ENCODE measurements around the gene MSANTD4.
"Not testable (repeated sequence)": the region's sequence is repeated elsewhere in the genome, so short reads cannot be mapped to it uniquely, and the experiment has no call there.

MSANTD4 gene

DNA sequence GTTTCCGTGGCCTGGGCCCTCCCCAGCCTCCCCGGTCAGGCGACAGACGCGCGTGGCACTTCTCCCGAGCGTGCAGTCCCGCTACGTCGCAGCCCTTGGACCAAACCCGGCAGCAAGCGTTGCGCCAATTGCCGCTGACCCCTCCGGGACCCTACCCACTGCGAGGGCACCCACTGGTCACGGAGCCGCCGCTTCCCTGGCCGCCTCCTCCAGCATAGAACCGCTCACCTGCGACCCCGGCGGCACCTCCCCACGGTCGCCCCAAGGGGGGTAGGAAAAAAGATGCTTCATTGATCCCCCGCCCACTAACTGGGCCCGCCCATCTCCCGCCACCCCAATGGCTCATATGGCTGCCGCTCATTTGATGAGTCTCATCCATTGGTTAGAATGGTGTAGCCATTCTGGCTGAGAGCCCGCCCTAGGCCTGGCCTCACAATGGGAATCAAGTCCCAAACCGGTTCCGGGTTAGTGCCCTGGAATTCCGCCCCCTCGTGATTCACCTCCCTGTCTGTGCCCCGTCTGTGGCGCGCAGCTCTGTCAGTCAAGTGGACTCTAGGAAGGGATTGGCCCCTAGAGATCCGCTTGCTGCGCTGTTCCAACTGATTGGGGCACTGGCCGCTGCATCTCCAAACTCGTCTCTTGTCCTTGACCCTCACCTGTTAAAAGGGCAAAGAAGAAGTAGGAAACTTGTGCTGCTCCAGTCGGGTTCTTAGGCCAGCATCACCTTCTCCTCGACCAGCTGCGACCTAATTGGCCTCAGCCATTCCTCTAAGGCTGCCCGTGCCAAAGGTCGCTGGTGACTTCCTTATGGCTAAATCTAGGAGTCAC is at the start of gene MSANTD4:
TSS of gene MSANTD4 (minus strand) at position 274 of the 828 bp plus-strand sequence. CDS start 11,323 bp downstream, outside the sequence.
- DNase-seq = peak; percentile 99

DNA sequence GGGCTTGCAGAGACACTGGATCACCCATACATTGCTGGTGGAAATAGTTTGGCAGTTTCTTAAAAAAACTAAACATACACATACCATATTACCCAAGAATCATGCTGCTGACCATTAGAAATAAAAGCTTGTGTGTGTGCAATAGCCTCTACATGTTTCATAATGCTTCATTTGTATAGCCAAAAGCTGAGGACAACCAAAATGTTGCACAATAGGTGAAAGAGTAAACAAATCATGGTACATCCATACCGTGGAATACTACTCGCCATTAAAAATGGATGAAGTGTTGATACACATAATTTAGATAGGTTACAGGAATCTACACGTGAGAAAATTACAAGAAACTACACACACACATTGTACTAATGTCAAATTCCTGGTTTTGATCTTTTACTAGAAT is 48.6 kb upstream of the MSANTD4 start:
- DNase-seq = no peak

DNA sequence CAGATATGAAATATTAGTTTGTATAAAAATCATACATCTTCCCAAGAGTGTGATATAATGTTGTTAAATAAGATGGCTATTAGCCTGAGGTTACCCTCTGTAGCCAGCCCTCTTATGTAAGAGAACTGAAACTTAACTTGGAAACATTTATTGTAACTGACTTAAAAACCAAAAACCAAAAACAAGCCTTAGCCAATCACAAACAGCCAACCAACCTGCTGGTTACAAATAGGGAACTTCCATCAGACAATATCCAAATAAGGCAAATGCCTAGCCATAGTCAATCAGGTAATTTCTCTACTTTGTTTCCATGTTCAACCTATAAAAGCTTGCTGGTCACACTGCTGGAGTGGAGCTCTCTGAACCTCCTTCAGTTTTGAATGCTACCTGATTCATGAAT is 41.0 kb upstream of the MSANTD4 start:
- DNase-seq = no peak

DNA sequence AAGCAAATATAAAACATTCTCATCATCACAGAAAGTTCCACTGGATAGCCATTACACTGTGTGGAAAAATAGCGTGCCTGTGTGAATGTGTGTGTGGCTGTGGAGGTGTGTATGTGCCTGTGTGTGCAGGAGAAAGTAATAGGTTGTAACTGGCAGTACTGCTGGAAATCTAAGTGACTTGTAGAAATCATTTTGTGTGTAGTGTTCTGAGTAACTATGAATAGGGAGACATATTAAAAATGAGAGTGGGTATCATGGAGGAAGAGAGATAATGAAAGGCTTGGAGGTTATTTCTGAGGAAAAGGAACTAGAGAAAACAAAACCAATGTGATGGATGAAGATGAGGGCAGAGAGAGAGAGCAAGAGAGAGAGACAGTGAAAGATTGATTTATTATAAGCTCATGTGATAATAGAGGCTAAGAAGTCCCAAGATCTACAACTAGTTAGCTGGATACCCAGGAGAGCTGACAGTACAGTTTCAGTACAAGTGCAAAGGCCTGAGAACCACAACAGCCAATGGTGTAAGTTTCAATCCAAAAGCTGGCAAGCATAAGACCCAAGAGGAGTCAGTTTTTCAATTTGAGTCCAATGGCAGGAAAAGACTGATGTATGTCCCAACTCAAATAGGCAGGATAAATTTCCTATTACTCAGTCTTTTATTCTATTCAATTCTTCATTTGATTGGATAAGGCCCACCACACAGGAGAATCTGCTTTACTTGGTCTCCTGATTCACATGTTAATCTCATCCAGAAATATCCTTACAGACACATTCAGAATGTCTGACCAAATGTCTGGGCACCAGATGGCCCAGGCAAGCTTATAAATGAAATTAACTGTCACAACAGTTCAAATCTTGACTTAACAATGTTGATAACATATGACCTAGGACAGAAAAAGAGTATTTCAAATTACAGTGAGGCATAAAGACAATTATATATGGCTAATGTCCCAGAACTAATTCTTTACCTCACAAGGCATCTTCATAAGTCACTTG is 40.2 kb upstream of the MSANTD4 start:
- DNase-seq = no peak

DNA sequence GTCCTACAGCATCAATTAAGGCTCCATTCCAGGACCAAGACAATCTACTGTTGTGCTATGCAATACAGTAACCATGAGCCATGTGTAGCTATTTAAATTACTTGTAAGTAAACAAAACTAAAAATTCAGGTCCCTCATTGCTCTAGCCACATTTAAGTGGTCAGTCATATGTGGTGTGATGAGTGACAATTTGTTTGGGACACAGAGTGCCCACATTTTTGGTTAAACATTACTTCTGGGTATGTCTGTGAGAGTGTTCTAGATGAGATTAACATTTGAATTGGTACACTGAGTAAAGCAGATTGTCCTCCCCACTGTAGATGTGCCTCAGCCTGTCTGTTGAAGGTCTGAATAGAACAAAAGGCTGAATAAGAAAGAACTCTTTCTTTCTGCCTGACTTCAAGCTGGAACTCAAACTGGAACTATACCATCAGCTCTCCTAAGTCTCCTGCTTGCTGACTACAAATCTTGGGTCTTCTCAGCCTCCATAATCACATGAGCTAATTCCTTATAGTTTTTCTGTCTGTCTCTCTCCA is 39.3 kb upstream of the MSANTD4 start:
- no peak for DNase-seq

DNA sequence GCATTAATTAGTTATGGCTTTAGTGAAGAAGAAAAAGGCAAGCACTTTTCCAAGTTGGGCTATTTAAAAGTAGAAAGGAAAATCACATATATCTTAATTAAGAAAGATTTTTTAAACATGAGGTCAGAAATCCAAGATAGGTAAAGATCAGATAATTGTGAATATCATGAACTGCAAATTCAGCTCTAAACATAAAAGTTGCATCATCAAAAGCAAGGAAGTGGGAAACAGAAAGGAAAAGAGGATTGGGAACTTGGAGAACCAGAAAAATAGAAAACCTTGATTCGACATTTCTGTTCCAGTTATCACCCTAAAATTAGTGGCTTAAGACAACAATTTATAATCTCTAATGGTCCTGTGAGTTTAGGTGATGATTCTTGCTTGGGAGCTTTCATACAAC is 37.6 kb upstream of the MSANTD4 start:
- no peak for DNase-seq

DNA sequence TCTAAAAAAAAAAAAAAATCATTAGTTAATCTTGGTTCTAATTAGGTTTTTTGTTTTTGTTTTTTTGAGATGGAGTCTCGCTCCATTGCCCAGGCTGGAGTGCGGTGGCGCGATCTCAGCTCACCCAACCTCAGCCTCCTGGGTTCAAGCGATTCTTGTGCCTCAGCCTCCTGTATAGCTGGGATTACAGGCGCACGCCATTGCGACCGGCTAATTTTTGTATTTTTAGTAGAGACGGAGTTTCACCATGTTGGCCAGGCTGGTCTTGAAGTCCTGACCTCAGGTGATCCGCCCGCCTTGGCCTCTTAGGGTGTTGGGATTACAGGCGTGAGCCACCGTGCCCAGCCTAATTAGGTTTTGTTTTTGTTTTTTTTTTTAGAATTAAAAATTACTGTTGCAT is 36.3 kb upstream of the MSANTD4 start:
- not testable (repeated sequence) for DNase-seq

DNA sequence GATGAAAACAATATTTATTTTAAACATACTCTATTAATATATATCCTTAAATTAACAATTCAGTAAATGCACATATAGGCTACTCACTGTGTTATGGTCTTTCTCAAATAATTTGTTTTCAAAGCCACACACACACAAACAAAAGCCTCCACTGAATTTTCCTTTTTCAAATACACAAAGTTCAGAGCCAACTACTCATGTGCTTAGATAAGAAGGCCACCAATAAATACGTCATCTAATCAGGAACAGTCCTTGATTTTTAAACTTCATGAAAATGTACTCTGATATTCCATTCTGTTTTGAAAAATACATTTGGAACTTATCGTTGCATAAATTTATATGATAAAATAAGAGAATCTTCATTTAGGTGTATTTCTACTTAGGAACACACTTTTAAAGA is 29.1 kb upstream of the MSANTD4 start:
- no peak for DNase-seq

DNA sequence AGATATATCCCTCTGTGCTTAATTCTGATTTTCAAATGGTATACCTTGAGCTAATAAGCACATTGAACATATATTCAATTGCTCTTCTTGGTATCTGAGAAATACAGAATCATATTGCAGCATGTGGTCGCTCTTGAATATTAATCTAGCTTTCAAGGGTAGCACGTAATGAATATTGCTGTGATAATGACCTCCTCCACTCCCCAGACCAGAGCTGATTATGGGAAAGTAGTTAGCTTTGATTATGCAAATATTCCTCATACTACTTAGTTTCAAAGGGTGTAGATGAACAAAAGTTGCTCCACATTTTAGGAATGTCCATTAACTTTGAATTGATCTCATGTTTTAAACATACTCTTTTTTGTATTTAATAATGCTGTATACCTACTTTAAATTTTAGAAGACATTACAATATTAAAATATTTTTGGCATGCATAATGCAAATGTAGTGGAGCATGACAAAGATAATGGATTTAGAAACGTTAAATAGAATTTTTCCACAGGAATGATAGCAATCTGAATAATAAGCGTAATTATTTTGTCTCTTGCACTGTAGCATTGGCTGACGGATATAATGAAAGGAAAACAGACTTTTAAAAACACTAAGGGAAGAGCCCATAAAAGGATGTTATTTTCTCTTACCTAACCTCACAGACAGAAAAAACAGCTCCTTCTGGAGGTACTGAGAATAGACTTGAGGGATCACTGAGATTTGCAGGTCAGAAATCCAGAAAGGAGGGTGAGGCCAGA is 27.9 kb upstream of the MSANTD4 start:
- DNase-seq = no peak

DNA sequence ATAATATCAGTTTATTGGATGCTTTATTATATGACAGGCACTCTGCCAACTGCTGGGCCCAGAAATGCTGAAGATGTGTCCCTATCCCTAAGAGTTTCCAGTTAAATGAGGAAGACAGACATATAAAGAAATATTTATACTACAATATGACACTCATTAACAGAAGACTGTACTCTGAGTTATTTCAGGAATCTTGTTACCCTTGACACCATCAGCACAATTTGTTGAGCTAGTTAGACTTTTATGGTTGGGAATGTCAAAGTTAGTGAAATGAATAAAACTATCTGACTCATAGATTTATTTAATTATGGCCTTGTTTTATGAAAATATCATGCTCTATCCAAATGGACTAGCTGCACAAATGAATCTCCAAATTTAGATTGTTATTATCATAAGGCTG is 25.6 kb upstream of the MSANTD4 start:
- DNase-seq = no peak

DNA sequence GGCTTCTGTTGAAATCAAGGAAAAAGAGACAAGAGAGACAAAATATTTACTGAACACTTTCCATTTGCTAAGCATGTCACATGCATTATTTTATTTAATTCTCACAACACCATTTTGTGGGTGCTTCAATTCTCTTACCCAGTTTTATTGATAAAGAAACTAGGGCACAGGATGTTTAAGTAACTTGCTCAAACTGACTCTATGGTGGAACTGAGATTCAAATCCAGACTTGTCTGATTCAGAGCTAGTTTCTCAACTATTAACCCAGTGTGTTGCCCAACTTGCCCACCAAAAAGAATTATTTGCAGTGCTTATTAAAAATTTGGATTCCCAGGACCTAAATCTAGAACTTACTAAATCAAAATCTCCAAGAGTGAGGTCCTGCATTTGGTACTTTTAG is 21.5 kb upstream of the MSANTD4 start:
- DNase-seq = no peak

DNA sequence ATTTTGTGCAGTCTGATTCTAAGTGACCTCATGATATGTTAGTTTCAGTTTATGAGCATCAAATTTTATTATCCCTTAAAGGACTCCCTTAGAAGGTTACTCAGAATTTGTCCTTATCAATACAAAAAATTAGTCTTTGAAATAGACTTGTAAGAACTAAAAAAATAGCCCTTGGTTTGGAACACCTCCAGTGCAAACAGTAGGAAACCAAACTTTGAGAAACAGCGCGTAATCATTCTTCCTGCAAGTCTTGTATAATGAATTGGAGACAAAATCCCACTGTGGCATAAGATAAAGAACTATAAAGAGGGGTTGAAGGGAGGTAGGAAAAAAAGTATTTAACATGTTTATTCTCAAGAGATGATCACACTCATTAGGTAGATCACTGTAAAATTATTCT is 10.8 kb upstream of the MSANTD4 start:
- DNase-seq = no peak

DNA sequence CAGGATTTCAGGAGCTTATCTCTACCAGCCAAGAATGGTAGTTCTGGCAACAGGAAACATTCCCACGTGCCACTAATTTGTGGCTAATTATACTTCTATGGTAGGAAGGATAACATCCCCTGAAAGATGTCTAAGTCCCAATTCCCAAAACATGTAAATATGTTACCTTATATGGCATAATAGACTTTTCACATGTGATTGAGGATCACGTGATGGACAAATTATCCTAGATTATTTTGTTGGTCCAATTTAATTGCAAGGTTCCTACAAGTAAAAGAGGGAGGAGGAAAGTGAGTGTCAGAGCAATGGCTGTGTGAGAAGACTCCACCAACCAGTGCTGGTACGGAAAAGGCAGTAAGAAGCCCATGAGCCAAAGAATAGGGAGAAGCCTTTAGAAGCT is 9.9 kb upstream of the MSANTD4 start:
- no peak for DNase-seq

DNA sequence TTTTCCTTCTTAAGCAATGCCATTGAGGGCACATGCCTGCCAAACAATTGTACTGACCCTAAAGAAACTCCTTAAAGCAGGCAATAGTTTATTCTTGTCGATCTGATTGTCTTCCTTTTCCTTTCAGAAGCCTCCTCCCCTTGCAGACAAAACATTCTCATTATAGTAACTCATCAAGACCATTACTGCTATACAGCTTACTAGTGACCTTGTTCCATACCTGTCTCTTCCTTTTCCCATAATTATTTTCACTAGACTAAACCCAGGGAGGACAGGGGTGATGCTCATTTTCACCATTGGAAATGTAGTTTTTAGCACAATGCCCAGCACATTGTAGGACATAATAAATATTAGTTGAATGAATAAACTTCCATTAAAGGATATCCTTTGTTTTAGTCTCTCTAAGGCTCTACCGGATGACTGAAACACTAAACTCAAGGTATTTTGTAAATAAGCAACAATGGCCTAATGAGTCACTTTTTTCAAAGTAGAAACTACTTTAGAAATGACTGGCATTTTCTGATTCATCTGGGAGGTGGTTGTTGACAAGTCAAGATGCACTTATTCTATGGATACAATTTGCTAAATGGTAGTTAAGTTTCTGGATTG is 9.3 kb upstream of the MSANTD4 start:
- no peak for DNase-seq

DNA sequence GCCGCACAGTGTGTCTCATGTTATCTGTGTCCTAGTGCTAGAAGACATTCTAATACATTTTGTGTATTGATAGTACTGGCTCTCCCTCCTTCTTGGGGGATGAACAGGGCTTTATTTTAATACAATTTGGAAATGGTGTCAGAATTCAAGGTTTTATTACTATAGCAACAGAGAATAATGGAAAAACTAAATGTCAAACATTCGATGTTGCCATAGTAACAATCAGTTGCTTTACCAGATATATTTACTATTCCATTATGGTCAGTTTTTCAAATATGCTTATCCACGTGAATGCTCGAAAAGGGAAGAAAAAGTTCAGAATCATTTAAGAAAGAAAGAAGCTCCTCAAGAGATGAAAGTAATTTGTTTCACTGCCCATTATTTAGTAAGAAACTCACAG is 8.6 kb upstream of the MSANTD4 start:
- DNase-seq = no peak

DNA sequence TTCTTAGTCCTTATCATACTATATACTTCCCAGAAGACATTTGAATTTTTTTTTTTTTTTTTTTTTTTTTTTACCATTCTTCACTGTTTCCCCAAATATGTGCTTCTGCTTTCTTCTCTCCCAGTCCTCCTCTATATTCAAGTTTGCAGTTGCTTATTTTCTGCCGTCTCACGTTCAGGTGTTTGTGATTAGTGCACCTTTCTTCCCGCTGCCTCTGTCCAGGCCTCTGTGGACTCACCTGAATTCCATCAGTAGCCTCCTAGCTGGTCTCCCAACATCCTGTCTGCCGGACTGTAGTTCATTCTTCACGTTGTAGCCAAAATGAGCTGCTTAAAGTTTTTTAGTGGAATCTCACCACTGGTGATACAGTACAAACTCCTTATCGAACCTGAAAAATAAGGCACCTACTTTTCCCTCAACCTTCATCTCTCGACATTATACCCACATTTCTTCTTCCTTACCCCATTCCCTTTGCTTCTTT is 795 bp upstream of the MSANTD4 start:
- no peak for DNase-seq

DNA sequence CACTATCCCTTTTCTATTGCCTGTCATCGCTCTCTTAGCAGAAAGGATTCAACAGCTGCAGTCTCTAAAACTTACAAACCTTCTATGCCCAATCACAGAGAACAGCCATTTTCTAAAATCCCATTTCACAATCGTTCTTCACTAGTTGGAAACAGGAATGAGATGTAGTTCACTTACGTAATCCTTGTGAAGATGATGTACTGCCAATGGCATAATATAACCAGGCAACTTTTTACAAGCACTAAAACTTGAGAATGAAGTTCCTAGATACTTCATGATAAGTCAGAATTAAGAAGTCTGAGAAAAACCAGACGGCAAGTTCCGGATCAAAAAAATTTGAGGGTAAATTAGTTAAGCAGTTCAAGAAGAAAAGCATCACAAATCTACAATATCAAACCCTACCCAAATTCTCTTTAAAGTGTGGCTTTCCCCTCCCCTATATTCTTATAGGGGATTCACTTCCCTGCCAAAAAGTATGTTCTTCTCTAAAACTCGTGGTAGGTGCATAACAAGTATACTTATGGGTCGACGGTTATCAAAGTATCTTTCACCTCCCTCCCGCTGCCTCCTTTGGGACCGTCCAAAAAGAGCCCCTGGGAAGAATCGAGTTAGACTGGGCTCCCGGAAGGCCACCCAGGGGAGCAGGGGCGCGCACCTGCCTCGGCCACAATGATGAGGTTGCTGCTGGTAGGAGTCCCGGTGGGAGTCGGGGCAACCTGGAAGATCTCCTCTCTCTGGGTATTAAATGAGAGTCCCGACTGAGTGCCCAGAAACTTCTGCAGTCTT is 666 bp downstream of the MSANTD4 start:
- DNase-seq = peak; percentile 37

DNA sequence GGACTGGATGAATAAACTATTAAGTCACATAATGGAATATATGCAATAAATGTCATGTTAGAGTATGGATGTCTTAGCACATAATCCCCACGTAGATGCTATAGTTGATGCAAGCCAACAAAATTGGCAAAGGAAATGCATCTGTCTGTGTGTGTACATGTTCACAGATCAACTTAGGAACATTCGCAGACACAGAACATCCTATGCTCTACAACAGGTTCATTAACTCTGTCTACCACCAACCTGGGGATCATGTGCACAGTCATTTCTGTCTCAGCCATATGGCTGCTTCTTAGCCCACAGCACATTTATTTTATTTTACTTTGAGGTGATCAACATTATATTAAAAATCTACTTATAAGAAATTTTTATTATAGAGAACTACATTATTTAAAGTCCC is 4.9 kb downstream of the MSANTD4 start:
- DNase-seq = no peak

DNA sequence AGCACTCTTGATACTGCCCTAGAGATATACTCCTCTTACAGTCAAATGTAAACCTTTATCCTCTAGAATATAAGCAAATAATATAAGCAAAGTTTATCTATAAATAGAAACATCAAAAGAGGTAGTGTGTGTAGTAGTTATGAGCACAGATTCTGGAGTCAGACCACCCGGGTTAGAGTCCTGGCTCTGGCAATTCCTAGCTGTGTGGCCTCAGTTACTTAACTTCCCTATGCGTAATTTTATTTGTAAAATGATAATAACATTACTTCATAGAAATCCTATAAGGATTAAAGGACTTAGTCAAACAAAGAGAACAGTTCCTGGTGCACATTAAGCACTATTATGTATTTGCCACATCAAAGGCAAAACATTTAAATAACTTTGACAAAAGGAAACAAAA is 7.0 kb downstream of the MSANTD4 start:
- no peak for DNase-seq

DNA sequence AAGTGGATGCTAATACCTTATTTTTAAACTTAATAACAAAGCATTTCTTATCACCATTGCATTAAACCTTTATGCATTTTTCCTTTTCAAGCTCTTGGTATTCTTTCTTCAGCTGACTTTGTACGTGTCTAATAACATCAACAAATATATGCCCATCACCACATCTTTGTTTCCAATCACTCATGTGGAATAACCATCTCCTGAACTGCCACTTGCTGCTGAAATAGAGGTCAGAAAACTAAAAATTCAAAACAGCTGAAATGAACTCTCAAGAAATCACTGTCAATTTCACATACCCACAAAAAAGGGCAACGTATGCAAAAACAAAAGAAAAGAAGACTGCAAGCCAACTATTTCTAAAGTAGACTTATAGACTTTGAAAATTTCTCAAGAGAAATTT is 7.4 kb downstream of the MSANTD4 start:
- no peak for DNase-seq

DNA sequence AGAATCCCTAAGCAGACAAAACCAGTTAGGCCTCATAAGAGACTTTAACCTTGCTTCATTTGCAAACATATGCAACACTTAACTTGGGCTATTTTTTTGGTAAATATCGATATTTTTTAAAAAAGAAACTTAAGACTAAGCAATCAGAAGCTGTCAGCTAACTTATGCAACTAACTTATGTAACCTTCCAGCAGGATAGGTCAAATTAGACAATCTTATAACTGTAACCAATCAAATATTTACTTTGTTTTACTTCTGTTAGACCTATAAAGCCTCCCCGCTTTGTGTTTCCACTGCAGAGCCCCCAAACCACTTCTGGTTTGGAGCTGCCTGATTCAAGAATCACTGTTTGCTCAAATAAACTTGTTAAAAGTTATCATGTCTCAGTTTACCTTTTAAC is 8.0 kb downstream of the MSANTD4 start:
- no peak for DNase-seq
